ENCODE measurements around the gene ESPNL. TPM values are rescaled to one million over a fixed set of nuclear protein-coding genes. Genes with fewer than 3 reads are reported as not detected.

The ESPNL gene
- total RNA-seq, 1 experiment from 2014 or later = 1.1 TPM

GRCh38 chr2:238059505-238059904 is 40.6 kb upstream of the ESPNL start:
- TF ChIP-seq, protein P1, sequence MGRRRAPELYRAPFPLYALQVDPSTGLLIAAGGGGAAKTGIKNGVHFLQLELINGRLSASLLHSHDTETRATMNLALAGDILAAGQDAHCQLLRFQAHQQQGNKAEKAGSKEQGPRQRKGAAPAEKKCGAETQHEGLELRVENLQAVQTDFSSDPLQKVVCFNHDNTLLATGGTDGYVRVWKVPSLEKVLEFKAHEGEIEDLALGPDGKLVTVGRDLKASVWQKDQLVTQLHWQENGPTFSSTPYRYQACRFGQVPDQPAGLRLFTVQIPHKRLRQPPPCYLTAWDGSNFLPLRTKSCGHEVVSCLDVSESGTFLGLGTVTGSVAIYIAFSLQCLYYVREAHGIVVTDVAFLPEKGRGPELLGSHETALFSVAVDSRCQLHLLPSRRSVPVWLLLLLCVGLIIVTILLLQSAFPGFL (CRISPR knock-in tag; IDR thresholded peaks at IDR 0.05; ENCODE audit: borderline replicate concordance) = no peak
- TF ChIP-seq MAX (CRISPR knock-in tag; IDR thresholded peaks at IDR 0.05) (no peak), TEAD4 (CRISPR knock-in tag; IDR thresholded peaks at IDR 0.05) (no peak), USF2 (CRISPR knock-in tag; IDR thresholded peaks at IDR 0.05) (no peak), ZNF416 (CRISPR knock-in tag; IDR thresholded peaks at IDR 0.05) (no peak), FOXP1 (CRISPR knock-in tag; IDR thresholded peaks at IDR 0.05; ENCODE audit: borderline replicate concordance) (no peak), GABPB1 (CRISPR knock-in tag; IDR thresholded peaks at IDR 0.05) (no peak), SMAD3 (CRISPR knock-in tag; IDR thresholded peaks at IDR 0.05; ENCODE audit: borderline replicate concordance) (no peak)
- TF ChIP-seq, protein P2, sequence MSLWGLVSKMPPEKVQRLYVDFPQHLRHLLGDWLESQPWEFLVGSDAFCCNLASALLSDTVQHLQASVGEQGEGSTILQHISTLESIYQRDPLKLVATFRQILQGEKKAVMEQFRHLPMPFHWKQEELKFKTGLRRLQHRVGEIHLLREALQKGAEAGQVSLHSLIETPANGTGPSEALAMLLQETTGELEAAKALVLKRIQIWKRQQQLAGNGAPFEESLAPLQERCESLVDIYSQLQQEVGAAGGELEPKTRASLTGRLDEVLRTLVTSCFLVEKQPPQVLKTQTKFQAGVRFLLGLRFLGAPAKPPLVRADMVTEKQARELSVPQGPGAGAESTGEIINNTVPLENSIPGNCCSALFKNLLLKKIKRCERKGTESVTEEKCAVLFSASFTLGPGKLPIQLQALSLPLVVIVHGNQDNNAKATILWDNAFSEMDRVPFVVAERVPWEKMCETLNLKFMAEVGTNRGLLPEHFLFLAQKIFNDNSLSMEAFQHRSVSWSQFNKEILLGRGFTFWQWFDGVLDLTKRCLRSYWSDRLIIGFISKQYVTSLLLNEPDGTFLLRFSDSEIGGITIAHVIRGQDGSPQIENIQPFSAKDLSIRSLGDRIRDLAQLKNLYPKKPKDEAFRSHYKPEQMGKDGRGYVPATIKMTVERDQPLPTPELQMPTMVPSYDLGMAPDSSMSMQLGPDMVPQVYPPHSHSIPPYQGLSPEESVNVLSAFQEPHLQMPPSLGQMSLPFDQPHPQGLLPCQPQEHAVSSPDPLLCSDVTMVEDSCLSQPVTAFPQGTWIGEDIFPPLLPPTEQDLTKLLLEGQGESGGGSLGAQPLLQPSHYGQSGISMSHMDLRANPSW (CRISPR knock-in tag; conservative IDR thresholded peaks at IDR 0.05; ENCODE audit: low read depth) = no peak
- TF ChIP-seq, protein P3, sequence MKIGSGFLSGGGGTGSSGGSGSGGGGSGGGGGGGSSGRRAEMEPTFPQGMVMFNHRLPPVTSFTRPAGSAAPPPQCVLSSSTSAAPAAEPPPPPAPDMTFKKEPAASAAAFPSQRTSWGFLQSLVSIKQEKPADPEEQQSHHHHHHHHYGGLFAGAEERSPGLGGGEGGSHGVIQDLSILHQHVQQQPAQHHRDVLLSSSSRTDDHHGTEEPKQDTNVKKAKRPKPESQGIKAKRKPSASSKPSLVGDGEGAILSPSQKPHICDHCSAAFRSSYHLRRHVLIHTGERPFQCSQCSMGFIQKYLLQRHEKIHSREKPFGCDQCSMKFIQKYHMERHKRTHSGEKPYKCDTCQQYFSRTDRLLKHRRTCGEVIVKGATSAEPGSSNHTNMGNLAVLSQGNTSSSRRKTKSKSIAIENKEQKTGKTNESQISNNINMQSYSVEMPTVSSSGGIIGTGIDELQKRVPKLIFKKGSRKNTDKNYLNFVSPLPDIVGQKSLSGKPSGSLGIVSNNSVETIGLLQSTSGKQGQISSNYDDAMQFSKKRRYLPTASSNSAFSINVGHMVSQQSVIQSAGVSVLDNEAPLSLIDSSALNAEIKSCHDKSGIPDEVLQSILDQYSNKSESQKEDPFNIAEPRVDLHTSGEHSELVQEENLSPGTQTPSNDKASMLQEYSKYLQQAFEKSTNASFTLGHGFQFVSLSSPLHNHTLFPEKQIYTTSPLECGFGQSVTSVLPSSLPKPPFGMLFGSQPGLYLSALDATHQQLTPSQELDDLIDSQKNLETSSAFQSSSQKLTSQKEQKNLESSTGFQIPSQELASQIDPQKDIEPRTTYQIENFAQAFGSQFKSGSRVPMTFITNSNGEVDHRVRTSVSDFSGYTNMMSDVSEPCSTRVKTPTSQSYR (CRISPR knock-in tag; IDR thresholded peaks at IDR 0.05) = no peak
- no peaks in the 10 kb centered on the region for H3K27me3 Mint-ChIP-seq (ENCODE audit: low read depth)
- ATAC-seq = no peak

GRCh38 chr2:238060096-238060541 is 40.0 kb upstream of the ESPNL start:
- Mint-ChIP-seq H3K27me3 (ENCODE audit: low read depth) (no peaks in the 10 kb centered on the region), H3K36me3 (peaks cover 17% of the 10 kb centered on the region), H3K4me1 (peaks cover 33% of the 10 kb centered on the region), H3K27ac (peak overlapping the region; percentile 88), H3K4me3 (peak overlapping the region; percentile 89), H3K9me3 (peaks cover 8% of the 10 kb centered on the region)
- POLR2A ChIA-PET = interaction anchor here (0.6 to 1.0 kb wide), 4 partner anchors 9 to 38 kb away, joined by 3 to 4 read pairs (median 3); no protein-coding TSS in a partner anchor
- peak; percentile 2; the same call in 1 of the 2 replicates for ATAC-seq
- CTCF ChIA-PET = interaction anchor here (0.5 to 1.7 kb wide), 8 partner anchors 29 to 202 kb away, joined by 3 to 9 read pairs (median 4); no protein-coding TSS in a partner anchor
- no peak for DNase-seq (ENCODE audit: low spot score)
- TF ChIP-seq ARID4B (CRISPR knock-in tag; IDR thresholded peaks at IDR 0.05; ENCODE audit: borderline replicate concordance) (0 out of 2 replicates have a peak, but pooled peaks have one; percentile 7), ZNF425 (CRISPR knock-in tag; conservative IDR thresholded peaks at IDR 0.05) (no peak)

More at GRCh38 chr2:238059505-238059904, 40.6 kb upstream of the ESPNL start:
- Mint-ChIP-seq H3K4me3 (peak overlapping the region; percentile 89), H3K36me3 (peaks cover 12% of the 10 kb centered on the region), H3K4me1 (peaks cover 33% of the 10 kb centered on the region), H3K27ac (no peak overlapping the region), H3K9me3 (peaks cover 8% of the 10 kb centered on the region)
- POLR2A ChIA-PET = no interaction called here
- DNase-seq (ENCODE audit: low spot score) = no peak
- CTCF ChIA-PET = interaction anchor here (1.7 kb wide), 1 partner anchor 136 kb away, joined by 9 read pairs; no protein-coding TSS in a partner anchor

Data from WTC11 (cell line).